Naive thymus-derived CD8-positive, alpha-beta T cell (primary cell): ENCODE results near the gene FBH1. TPM values are rescaled to one million over a fixed set of nuclear protein-coding genes. Genes with fewer than 3 reads are reported as not detected.
"Not testable (repeated sequence)": the region's sequence is repeated elsewhere in the genome, so short reads cannot be mapped to it uniquely, and the experiment has no call there.

Experiments used
- ATAC-seq, 2 donors: fragments of 150-1000 bp; cut with Tn5 transposase in 1 of 2; sonication (Bioruptor Pico), chemical (Tn5 transposase) in 1 of 2; 1 replicate in 1 of 2; 2 replicates in 1 of 2; pipeline ENCODE4 v1.10.0; 2021; ENCODE audit warnings: mild to moderate bottlenecking in 2 of 2, moderate library complexity in 2 of 2
- POLR2A ChIA-PET: fragments of 350-600 bp; sonication (Branson Sonifier 250); formaldehyde crosslinking; loops from one replicate; lab custom pipeline; 2021; ENCODE audit warnings: antibody characterized with exemption; lab: Charles Lee
- DNase-seq, 10 donors: peaks; one replicate each; pipeline versions ENCODE4 v3.0.0 to v3.0.0-alpha.2; 2020 to 2022
- H3K27ac Mint-ChIP-seq, 10 donors: one replicate each; pipeline ENCODE4 v1.8.0; 2020 to 2022; ENCODE audit warnings: mild to moderate bottlenecking in 10 of 10, mixed read lengths in 10 of 10, moderate library complexity in 4 of 10, inconsistent platforms in 1 of 10
- H3K27me3 Mint-ChIP-seq, 5 donors: one replicate each; pipeline ENCODE4 v1.8.0; 2021 to 2022; ENCODE audit warnings: mixed read lengths in 5 of 5
- H3K36me3 Mint-ChIP-seq, 3 donors: one replicate each; pipeline ENCODE4 v1.8.0; 2020 to 2022; ENCODE audit warnings: mixed read lengths in 3 of 3, mild to moderate bottlenecking in 2 of 3, inconsistent platforms in 1 of 3
- H3K4me1 Mint-ChIP-seq, 4 donors: one replicate each; pipeline ENCODE4 v1.8.0; 2021 to 2022; ENCODE audit warnings: mixed read lengths in 4 of 4
- H3K4me3 Mint-ChIP-seq, 10 donors: one replicate each; pipeline ENCODE4 v1.8.0; 2020 to 2022; ENCODE audit warnings: mild to moderate bottlenecking in 10 of 10, mixed read lengths in 10 of 10, moderate library complexity in 6 of 10, inconsistent platforms in 1 of 10
- H3K9me3 Mint-ChIP-seq, 9 donors: one replicate each; pipeline ENCODE4 v1.8.0; 2020 to 2022; ENCODE audit warnings: mixed read lengths in 9 of 9, mild to moderate bottlenecking in 3 of 9, inconsistent platforms in 1 of 9, moderate library complexity in 1 of 9
- polyA plus RNA-seq, 3 donors: library from polyadenylated mRNA; unstranded; fragments of 300-500 nt; fragmentation: Illumina TruSeq; gene quantifications; one replicate each; pipeline ENCODE4 v1.2.3, GENCODE V29; 2021
- total RNA-seq, 8 experiments: library from RNA in 2 of 8; stranded (reverse) in 2 of 8; gene quantifications; one replicate each; pipeline ENCODE4 v1.2.3 and lab custom pipeline; 2021 to 2026

The FBH1 gene
- total RNA-seq (10 to 100 TPM; 89.1 to 94.1 TPM), polyA plus RNA-seq (10 to 100 TPM; 48.4 to 76.5 (median 50.5) TPM), total RNA-seq (lab: John Stamatoyannopoulos, UW) (66.4 to 116 (median 111) reads per million in 6 experiments)

- DNase-seq (peak; percentile 93 to 98 (median 96)), ATAC-seq (peak; percentile 84 to 87)
- peaks cover 5 to 32% (median 7%) of the 10 kb centered on the region in 3 donors for H3K36me3 Mint-ChIP-seq
- no peaks in the 10 kb centered on the region for H3K27me3 Mint-ChIP-seq
- H3K4me1 Mint-ChIP-seq: peaks cover 31 to 58% (median 53%) of the 10 kb centered on the region in 4 donors
- peak within 1 kb of the TSS; percentile 81 to 92 (median 86) for H3K27ac Mint-ChIP-seq
- peak within 1 kb of the TSS; percentile 85 to 97 (median 94) for H3K4me3 Mint-ChIP-seq
- no peaks in the 10 kb centered on the region for H3K9me3 Mint-ChIP-seq
- POLR2A ChIA-PET: interaction anchor here (0.5 to 1.9 kb wide), 15 partner anchors 13 to 1303 kb away, joined by 3 to 20 read pairs (median 4); partner anchors contain the start of genes GDI2, IL15RA, PFKFB3 and TASOR2
Observed at GRCh38 chr10:5889624-5890451, at the start of gene FBH1, which contains the start of gene ANKRD16. Gene FBH1 (plus strand): TSS chr10:5890243. CDS start chr10:5890346, 103 bp downstream. Gene ANKRD16 (minus strand): TSS chr10:5889893. CDS start chr10:5889354, 539 bp downstream.

GRCh38 chr10:5840314-5841307 is 49.4 kb upstream of the FBH1 start:
- Mint-ChIP-seq H3K36me3 (no peaks in the 10 kb centered on the region), H3K27me3 (peaks cover 1 to 9% (median 4%) of the 10 kb centered on the region in 5 donors), H3K4me1 (peaks cover 0 to 52% (median under 1%) of the 10 kb centered on the region in 4 donors), H3K9me3 (no peaks in the 10 kb centered on the region), H3K27ac (peak overlapping the region in 2 of 10 donors; percentile 75 to 81), H3K4me3 (peak overlapping the region in 2 of 10 donors; percentile 14 to 78)
- POLR2A ChIA-PET: interaction anchor here (0.5 to 1.7 kb wide), 3 partner anchors 17 to 27 kb away, joined by 3 to 8 read pairs (median 6); partner anchors contain the start of gene GDI2
- ATAC-seq (peak in 1 of 2 donors; percentile 75), DNase-seq (peak in 2 of 10 donors; percentile 59 to 66)

GRCh38 chr10:5841965-5842364 is 48.1 kb upstream of the FBH1 start:
- Mint-ChIP-seq H3K4me3 (no peak overlapping the region), H3K9me3 (no peaks in the 10 kb centered on the region), H3K27me3 (peaks cover 1 to 9% (median 4%) of the 10 kb centered on the region in 5 donors), H3K27ac (peak overlapping the region in 1 of 10 donors; percentile 81), H3K4me1 (peaks cover 0 to 61% (median under 1%) of the 10 kb centered on the region in 4 donors), H3K36me3 (no peaks in the 10 kb centered on the region)
- DNase-seq (no peak), ATAC-seq (no peak)
- POLR2A ChIA-PET: no interaction called here

- Mint-ChIP-seq H3K27me3 (peaks cover 1 to 9% (median 3%) of the 10 kb centered on the region in 5 donors), H3K9me3 (no peaks in the 10 kb centered on the region), H3K4me3 (peak overlapping the region in 1 of 10 donors; percentile 36), H3K27ac (peak overlapping the region in 2 of 10 donors; percentile 33 to 73), H3K4me1 (peaks cover 0 to 54% (median under 1%) of the 10 kb centered on the region in 4 donors), H3K36me3 (no peaks in the 10 kb centered on the region)
- ATAC-seq: no peak
- POLR2A ChIA-PET: no interaction called here
- no peak for DNase-seq
Observed at GRCh38 chr10:5843686-5844344, 46.2 kb upstream of the FBH1 start.

GRCh38 chr10:5844345-5845055 is 45.5 kb upstream of the FBH1 start:
- Mint-ChIP-seq H3K4me1 (peaks cover 0 to 55% (median under 1%) of the 10 kb centered on the region in 4 donors), H3K36me3 (no peaks in the 10 kb centered on the region)

GRCh38 chr10:5846667-5847066 is 43.4 kb upstream of the FBH1 start:
- ATAC-seq, H3K27me3 Mint-ChIP-seq, POLR2A ChIA-PET, DNase-seq, H3K4me3 Mint-ChIP-seq, H3K36me3 Mint-ChIP-seq, H3K9me3 Mint-ChIP-seq: not testable (repeated sequence)
- peak overlapping the region in 1 of 10 donors; percentile 68 for H3K27ac Mint-ChIP-seq
- peaks cover 0 to 42% (median 0%) of the 10 kb centered on the region in 4 donors for H3K4me1 Mint-ChIP-seq

More at GRCh38 chr10:5844345-5845055, 45.5 kb upstream of the FBH1 start:
- Mint-ChIP-seq H3K9me3 (no peaks in the 10 kb centered on the region), H3K27me3 (peaks cover 1 to 5% (median 1%) of the 10 kb centered on the region in 5 donors), H3K4me3 (peak overlapping the region in 1 of 10 donors; percentile 36), H3K27ac (peak overlapping the region in 2 of 10 donors; percentile 33 to 73)
- ATAC-seq: no peak
- POLR2A ChIA-PET: no interaction called here
- no peak for DNase-seq

- no peaks in the 10 kb centered on the region for H3K9me3 Mint-ChIP-seq
- POLR2A ChIA-PET: no interaction called here
- DNase-seq: no peak
- H3K4me3 Mint-ChIP-seq: no peak overlapping the region
- no peak overlapping the region for H3K27ac Mint-ChIP-seq
- peaks cover 0 to 6% (median 0%) of the 10 kb centered on the region in 5 donors for H3K27me3 Mint-ChIP-seq
- no peaks in the 10 kb centered on the region for H3K36me3 Mint-ChIP-seq
- H3K4me1 Mint-ChIP-seq: peaks cover 0 to 18% (median 4%) of the 10 kb centered on the region in 4 donors
- no peak for ATAC-seq
Observed at GRCh38 chr10:5854131-5854475, 35.9 kb upstream of the FBH1 start.

- Mint-ChIP-seq H3K4me3 (no peak overlapping the region), H3K4me1 (peaks cover 0 to 16% (median 4%) of the 10 kb centered on the region in 4 donors), H3K27ac (peak overlapping the region in 1 of 10 donors; percentile 39), H3K36me3 (no peaks in the 10 kb centered on the region), H3K9me3 (no peaks in the 10 kb centered on the region), H3K27me3 (peaks cover 0 to 6% (median 0%) of the 10 kb centered on the region in 5 donors)
- DNase-seq: no peak
- POLR2A ChIA-PET: interaction anchor here (0.6 kb wide), 1 partner anchor 10 kb away, joined by 4 read pairs; no protein-coding TSS in a partner anchor
- ATAC-seq: no peak
Observed at GRCh38 chr10:5855979-5856700, 33.9 kb upstream of the FBH1 start.

- no peak overlapping the region for H3K4me3 Mint-ChIP-seq
- DNase-seq: no peak
- H3K36me3 Mint-ChIP-seq: no peaks in the 10 kb centered on the region
- peaks cover 0 to 6% (median 0%) of the 10 kb centered on the region in 5 donors for H3K27me3 Mint-ChIP-seq
- POLR2A ChIA-PET: interaction anchor here (0.6 kb wide), 1 partner anchor 11 kb away, joined by 4 read pairs; no protein-coding TSS in a partner anchor
- H3K4me1 Mint-ChIP-seq: peaks cover 0 to 14% (median 4%) of the 10 kb centered on the region in 4 donors
- no peak overlapping the region for H3K27ac Mint-ChIP-seq
- no peaks in the 10 kb centered on the region for H3K9me3 Mint-ChIP-seq
- ATAC-seq: no peak
Observed at GRCh38 chr10:5856701-5857004, 33.4 kb upstream of the FBH1 start.

- no peaks in the 10 kb centered on the region for H3K27me3 Mint-ChIP-seq
- peaks cover 0 to 3% (median 0%) of the 10 kb centered on the region in 3 donors for H3K36me3 Mint-ChIP-seq
- H3K27ac Mint-ChIP-seq: no peak overlapping the region
- no peak for ATAC-seq
- H3K9me3 Mint-ChIP-seq: no peaks in the 10 kb centered on the region
- POLR2A ChIA-PET: interaction anchor here (0.7 kb wide), 1 partner anchor 10 kb away, joined by 3 read pairs; no protein-coding TSS in a partner anchor
- H3K4me1 Mint-ChIP-seq: peaks cover 0 to 4% (median 0%) of the 10 kb centered on the region in 4 donors
- no peak for DNase-seq
- no peak overlapping the region for H3K4me3 Mint-ChIP-seq
Observed at GRCh38 chr10:5858811-5859210, 31.2 kb upstream of the FBH1 start.
